Panc1 (cell line): ENCODE measurements around the gene EDRF1.

ENCODE experiments used
- POLR2AphosphoS5 ChIP-seq: IDR thresholded peaks from 2 replicates; pipeline ENCODE4 v1.6.1; 2012; ENCODE audit warnings: mild to moderate bottlenecking, low read depth, low read length, moderate library complexity
- TF ChIP-seq, protein P1 (sequence below): fragments of 450-650 bp; IDR thresholded peaks from 2 replicates; pipeline ENCODE4 v1.5.1; 2017; ENCODE audit warnings: mild to moderate bottlenecking

DNA sequence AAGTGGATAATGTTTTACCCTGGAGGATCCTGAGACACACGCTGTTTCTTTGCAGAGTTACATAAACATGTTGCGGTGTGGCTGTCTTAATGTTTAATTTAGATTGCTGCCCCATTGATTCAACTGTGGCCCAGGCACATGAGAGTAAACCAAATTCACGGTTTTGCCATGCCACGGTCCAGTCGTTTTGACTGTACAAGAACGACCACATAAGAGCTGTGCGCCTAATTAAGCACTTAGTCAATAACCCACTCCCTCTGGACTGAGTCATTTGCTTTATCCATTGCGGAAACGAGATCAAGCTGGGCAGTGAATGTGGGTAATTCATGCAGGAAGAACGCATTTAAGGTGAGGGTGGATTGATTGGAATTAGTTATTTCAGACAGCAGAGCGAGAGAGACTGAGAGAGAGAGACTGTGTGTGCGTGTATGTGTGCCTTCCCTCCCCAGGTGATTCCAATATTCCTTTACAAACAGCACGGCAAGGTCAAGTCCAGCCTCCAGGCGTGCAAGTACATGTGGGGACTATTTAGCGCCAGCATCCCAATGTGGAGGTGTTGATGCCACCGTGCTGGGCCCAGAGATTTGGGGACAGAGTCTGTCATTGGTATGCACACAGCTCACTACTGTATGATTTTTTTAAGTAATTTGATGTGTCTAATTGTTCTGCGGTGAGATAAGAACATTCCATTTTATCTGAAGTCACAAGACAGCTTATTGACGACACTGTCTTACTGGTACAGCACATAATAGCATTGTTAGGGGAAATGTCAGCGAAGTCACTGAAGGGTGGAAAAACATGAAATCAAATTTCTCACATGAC, 28.1 kb upstream of the EDRF1 start:
- TF ChIP-seq, protein P1, sequence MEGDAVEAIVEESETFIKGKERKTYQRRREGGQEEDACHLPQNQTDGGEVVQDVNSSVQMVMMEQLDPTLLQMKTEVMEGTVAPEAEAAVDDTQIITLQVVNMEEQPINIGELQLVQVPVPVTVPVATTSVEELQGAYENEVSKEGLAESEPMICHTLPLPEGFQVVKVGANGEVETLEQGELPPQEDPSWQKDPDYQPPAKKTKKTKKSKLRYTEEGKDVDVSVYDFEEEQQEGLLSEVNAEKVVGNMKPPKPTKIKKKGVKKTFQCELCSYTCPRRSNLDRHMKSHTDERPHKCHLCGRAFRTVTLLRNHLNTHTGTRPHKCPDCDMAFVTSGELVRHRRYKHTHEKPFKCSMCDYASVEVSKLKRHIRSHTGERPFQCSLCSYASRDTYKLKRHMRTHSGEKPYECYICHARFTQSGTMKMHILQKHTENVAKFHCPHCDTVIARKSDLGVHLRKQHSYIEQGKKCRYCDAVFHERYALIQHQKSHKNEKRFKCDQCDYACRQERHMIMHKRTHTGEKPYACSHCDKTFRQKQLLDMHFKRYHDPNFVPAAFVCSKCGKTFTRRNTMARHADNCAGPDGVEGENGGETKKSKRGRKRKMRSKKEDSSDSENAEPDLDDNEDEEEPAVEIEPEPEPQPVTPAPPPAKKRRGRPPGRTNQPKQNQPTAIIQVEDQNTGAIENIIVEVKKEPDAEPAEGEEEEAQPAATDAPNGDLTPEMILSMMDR: no peak
- TF ChIP-seq POLR2AphosphoS5: no peak
